IMR-90 (cell line): ENCODE data around the gene C19orf85. TPM values are rescaled to one million over a fixed set of nuclear protein-coding genes. Genes with fewer than 3 reads are reported as not detected.

Source experiments
- ATAC-seq: fragments of 200-7000 bp; cut with Tn5 transposase; 2 replicates; pipeline ENCODE4 v1.9.1; 2020; ENCODE audit warnings: low read depth, mild to moderate bottlenecking, moderate library complexity
- BruUV-seq: library from RNA; stranded (reverse); fragments of 400-500 nt; replicated peaks from 2 replicates; lab custom pipeline; 2021; lab: Mats Ljungman, UMichigan
- CTCF ChIA-PET: fragments of 300-600 bp; formaldehyde crosslinking; extraction: SDS; loops from one replicate; lab custom pipeline; 2021; ENCODE audit warnings: antibody characterized with exemption; lab: Yijun Ruan, JAX
- POLR2A ChIA-PET: fragments of 300-600 bp; sonication (Branson Sonifier 250); formaldehyde crosslinking; loops from one replicate; lab custom pipeline; 2022; ENCODE audit warnings: antibody characterized with exemption; ENCODE audit not compliant: unreplicated experiment; lab: Charles Lee
- DNase-seq: peaks from one replicate; pipeline ENCODE4 v3.0.0; 2013
- H2AFZ ChIP-seq: replicated peaks from 2 replicates; pipeline ENCODE3; 2013; ENCODE audit warnings: low read length, mild to moderate bottlenecking; ENCODE audit not compliant: poor library complexity
- H2AK5ac ChIP-seq: 2 replicates; pipeline ENCODE4 v1.6.1; 2013; ENCODE audit warnings: low read depth, low read length, inconsistent platforms
- H2AK9ac ChIP-seq: replicated peaks from 2 replicates; pipeline ENCODE3; 2013; ENCODE audit warnings: mild to moderate bottlenecking, low read depth, low read length, moderate library complexity; ENCODE audit not compliant: poor library complexity
- H2BK120ac ChIP-seq: 2 replicates; pipeline ENCODE4 v1.6.1; 2013; ENCODE audit warnings: low read depth, low read length, inconsistent platforms
- H2BK15ac ChIP-seq: 3 replicates; pipeline ENCODE4 v1.6.1; 2013; ENCODE audit warnings: low read depth, low read length, inconsistent platforms
- H2BK20ac ChIP-seq: 2 replicates; pipeline ENCODE4 v1.6.1; 2013; ENCODE audit warnings: low read depth, mild to moderate bottlenecking, inconsistent platforms, low read length, moderate library complexity
- H2BK5ac ChIP-seq: 2 replicates; pipeline ENCODE4 v1.6.1; 2013; ENCODE audit warnings: mild to moderate bottlenecking, low read depth, low read length, inconsistent platforms; ENCODE audit not compliant: poor library complexity, severe bottlenecking
- H3K14ac ChIP-seq: replicated peaks from 2 replicates; pipeline ENCODE4 v1.6.1; 2013; ENCODE audit warnings: low read depth, low read length, inconsistent platforms
- H3K18ac ChIP-seq: 2 replicates; pipeline ENCODE4 v1.6.1; 2013; ENCODE audit warnings: low read depth, low read length, control low read depth
- H3K23ac ChIP-seq: 2 replicates; pipeline ENCODE4 v1.6.1; 2013; ENCODE audit warnings: low read depth, low read length, inconsistent platforms
- H3K27ac ChIP-seq: 2 replicates; pipeline ENCODE4 v1.5.1; 2013; ENCODE audit warnings: mild to moderate bottlenecking, control low read depth, low read length; ENCODE audit not compliant: insufficient read depth
- H3K27me3 ChIP-seq: 2 replicates; pipeline ENCODE4 v1.6.1; 2013; ENCODE audit warnings: low read length; ENCODE audit not compliant: control insufficient read depth, insufficient read depth
- H3K36me3 ChIP-seq: 2 replicates; pipeline ENCODE4 v1.6.1; 2013; ENCODE audit warnings: low read length, mixed read lengths; ENCODE audit not compliant: control insufficient read depth, insufficient read depth
- H3K4ac ChIP-seq: 2 replicates; pipeline ENCODE4 v1.6.1; 2013; ENCODE audit warnings: low read depth, low read length, inconsistent platforms
- H3K4me1 ChIP-seq: 2 replicates; pipeline ENCODE4 v1.6.1; 2013; ENCODE audit warnings: low read length, mixed read lengths; ENCODE audit not compliant: control insufficient read depth, insufficient read depth
- H3K4me2 ChIP-seq: 2 replicates; pipeline ENCODE4 v1.6.1; 2013; ENCODE audit warnings: low read depth, mild to moderate bottlenecking, control low read depth, low read length, moderate library complexity
- H3K4me3 ChIP-seq: 2 replicates; pipeline ENCODE4 v1.5.1; 2013; ENCODE audit warnings: low read depth, mild to moderate bottlenecking, control low read depth, low read length, moderate library complexity; ENCODE audit not compliant: insufficient read depth
- H3K56ac ChIP-seq: 2 replicates; pipeline ENCODE4 v1.6.1; 2013; ENCODE audit warnings: low read length, inconsistent platforms; ENCODE audit not compliant: insufficient read depth; ENCODE audit errors: extremely low read depth
- H3K79me1 ChIP-seq, 2 experiments: 2 replicates each; pipeline ENCODE4 v1.6.1; 2013; ENCODE audit warnings: low read length in 2 of 2, inconsistent platforms in 1 of 2, low read depth in 1 of 2
- H3K9ac ChIP-seq: 2 replicates; pipeline ENCODE4 v1.6.1; 2013; ENCODE audit warnings: low read depth, low read length, control low read depth
- H3K9me1 ChIP-seq: 2 replicates; pipeline ENCODE4 v1.6.1; 2013; ENCODE audit warnings: low read length, inconsistent platforms; ENCODE audit not compliant: insufficient read depth
- H3K9me3 ChIP-seq: 2 replicates; pipeline ENCODE4 v1.6.1; 2013; ENCODE audit warnings: low read length; ENCODE audit not compliant: control insufficient read depth, insufficient read depth
- H4K20me1 ChIP-seq: 2 replicates; pipeline ENCODE4 v1.6.1; 2013; ENCODE audit warnings: low read length, inconsistent platforms; ENCODE audit not compliant: insufficient read depth
- H4K5ac ChIP-seq: 2 replicates; pipeline ENCODE4 v1.6.1; 2013; ENCODE audit warnings: mild to moderate bottlenecking, low read depth, low read length, control low read depth
- H4K8ac ChIP-seq, 2 experiments: 2 replicates each; pipeline ENCODE4 v1.6.1; 2013; ENCODE audit warnings: low read depth in 2 of 2, low read length in 2 of 2, control low read depth in 1 of 2, inconsistent platforms in 1 of 2
- H4K91ac ChIP-seq: 2 replicates; pipeline ENCODE4 v1.6.1; 2013; ENCODE audit warnings: low read depth, low read length, inconsistent platforms; ENCODE audit not compliant: insufficient read depth
- BHLHE40 ChIP-seq: fragments of 150-350 bp; IDR thresholded peaks from 2 replicates; pipeline ENCODE4 v1.6.1; 2016; ENCODE audit warnings: mild to moderate bottlenecking, low read depth, low read length
- ELK1 ChIP-seq: fragments of 150-350 bp; IDR thresholded peaks from 2 replicates; pipeline ENCODE4 v1.6.1; 2016; ENCODE audit warnings: low read depth, mild to moderate bottlenecking, low read length, moderate library complexity, borderline replicate concordance
- FOS ChIP-seq: fragments of 150-350 bp; IDR thresholded peaks from 2 replicates; pipeline ENCODE4 v1.6.1; 2016; ENCODE audit warnings: low read depth, low read length
- MAFK ChIP-seq: IDR thresholded peaks from 2 replicates; pipeline ENCODE4 v1.6.1; 2012; ENCODE audit warnings: low read depth, low read length, improper control_type of control experiment
- MAZ ChIP-seq: IDR thresholded peaks from 2 replicates; pipeline ENCODE4 v1.6.1; 2012; ENCODE audit warnings: low read depth, mild to moderate bottlenecking, low read length, improper control_type of control experiment, moderate library complexity, borderline replicate concordance
- NFE2L2 ChIP-seq: fragments of 150-350 bp; IDR thresholded peaks from 2 replicates; pipeline ENCODE4 v1.6.1; 2016; ENCODE audit warnings: low read depth, mild to moderate bottlenecking, low read length
- RAD21 ChIP-seq: IDR thresholded peaks from 2 replicates; pipeline ENCODE4 v1.6.1; 2012; ENCODE audit warnings: low read length, improper control_type of control experiment
- RCOR1 ChIP-seq: IDR thresholded peaks from 2 replicates; pipeline ENCODE4 v1.6.1; 2012; ENCODE audit warnings: mild to moderate bottlenecking, low read length, improper control_type of control experiment; ENCODE audit not compliant: insufficient replicate concordance
- SMC3 ChIP-seq: fragments of 150-350 bp; IDR thresholded peaks from 2 replicates; pipeline ENCODE4 v1.6.1; 2016; ENCODE audit warnings: low read depth, mild to moderate bottlenecking, antibody characterized with exemption, low read length, moderate library complexity
- WGBS, 2 experiments: methylation state at CpG; one replicate each; pipeline versions ENCODE4 v1.1.5 to v1.1.7; 2013; ENCODE audit warnings: missing lambda C conversion rate in 2 of 2; ENCODE audit not compliant: insufficient read length in 1 of 2; ENCODE audit errors: extremely low coverage in 2 of 2; 5-methylcytosine and 5-hydroxymethylcytosine counted together
- dilution Hi-C: fragments of 300-500 bp; cut with HindIII; formaldehyde crosslinking; loops from one replicate; pipeline ENCODE4 v1.14.3; 2018; ENCODE audit warnings: low sequenced_read_pairs; ENCODE audit not compliant: unreplicated experiment
- in situ Hi-C: fragments of 300-500 bp; cut with MboI; formaldehyde crosslinking; loops from 3 replicates; pipeline ENCODE4 v1.14.3; 2019; ENCODE audit warnings: low sequenced_read_pairs, inconsistent platforms, mixed read lengths
- intact Hi-C: fragments of 100-400 bp; cut with micrococcal nuclease; formaldehyde crosslinking; loops from 2 replicates; pipeline ENCODE4 v1.10.0; 2022
- polyA plus RNA-seq, 3 experiments: library from polyadenylated mRNA; depleted of rRNA; stranded (reverse); fragments of >200 nt; gene quantifications; 2 replicates each; pipeline ENCODE4 v1.2.3, GENCODE V29; 2012; ENCODE audit warnings: low replicate concordance in 1 of 3
- total RNA-seq: library from RNA; depleted of rRNA; stranded (reverse); fragments of >200 nt; gene quantifications from 2 replicates; pipeline ENCODE4 v1.2.3, GENCODE V29; 2012
- TF ChIP-seq, protein P1 (sequence below): fragments of 150-350 bp; IDR thresholded peaks from 2 replicates; pipeline ENCODE4 v1.6.1; 2017; ENCODE audit warnings: mild to moderate bottlenecking, antibody characterized with exemption, low read length, low read depth

C19orf85 gene
- total and polyA plus RNA-seq, 2 of the 4 experiments (the other 2 are of a cell fraction), result not detected

- H2BK5ac ChIP-seq, result no peak overlapping the region
- in situ Hi-C loops (no loop called here), intact Hi-C loops (no loop called here), dilution Hi-C loops (no loop called here)
- H3K4me1 ChIP-seq, result no peaks in the 10 kb centered on the region
- peak overlapping the region; percentile 26 for H2AFZ ChIP-seq
- H3K9me3 ChIP-seq, result no peaks in the 10 kb centered on the region
- TF ChIP-seq, protein P1, sequence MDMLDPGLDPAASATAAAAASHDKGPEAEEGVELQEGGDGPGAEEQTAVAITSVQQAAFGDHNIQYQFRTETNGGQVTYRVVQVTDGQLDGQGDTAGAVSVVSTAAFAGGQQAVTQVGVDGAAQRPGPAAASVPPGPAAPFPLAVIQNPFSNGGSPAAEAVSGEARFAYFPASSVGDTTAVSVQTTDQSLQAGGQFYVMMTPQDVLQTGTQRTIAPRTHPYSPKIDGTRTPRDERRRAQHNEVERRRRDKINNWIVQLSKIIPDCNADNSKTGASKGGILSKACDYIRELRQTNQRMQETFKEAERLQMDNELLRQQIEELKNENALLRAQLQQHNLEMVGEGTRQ, result no peak
- TF ChIP-seq FOS, result no peak
- TF ChIP-seq MAZ, result no peak
- TF ChIP-seq RCOR1, result no peak
- TF ChIP-seq RAD21, result no peak
- no peak for TF ChIP-seq MAFK
- TF ChIP-seq BHLHE40, result no peak
- no peak for TF ChIP-seq ELK1
- no peak for TF ChIP-seq NFE2L2
- TF ChIP-seq SMC3, result no peak
- no peak overlapping the region for H3K4ac ChIP-seq
- no peaks in the 10 kb centered on the region; the same call in 1 of the 2 replicates for H3K9me1 ChIP-seq
- H3K36me3 ChIP-seq, result no peaks in the 10 kb centered on the region
- peak overlapping the region; percentile 51; the same call in 1 of the 2 replicates for H3K23ac ChIP-seq
- H2BK120ac ChIP-seq, result no peak overlapping the region
- POLR2A ChIA-PET, result no interaction called here
- no peak overlapping the region for H4K5ac ChIP-seq
- no peaks in the 10 kb centered on the region for H3K79me1 ChIP-seq
- DNase-seq (no peak), ATAC-seq (no peak)
- no peak overlapping the region for H2BK20ac ChIP-seq
- H3K4me3 ChIP-seq, result no peak overlapping the region
- H3K14ac ChIP-seq, result no peak overlapping the region
- H4K8ac ChIP-seq, result no peak overlapping the region
- CTCF ChIA-PET, result no interaction called here
- H4K20me1 ChIP-seq, result no peaks in the 10 kb centered on the region
- H2AK9ac ChIP-seq, result no peak overlapping the region
- BruUV-seq, result no TSS peak
- peaks cover 69% of the 10 kb centered on the region for H3K27me3 ChIP-seq
- H3K9ac ChIP-seq, result no peak overlapping the region
- WGBS, 2 experiments, result 1% methylated on average over 22 of the region's 39 CpGs; no CpG with 5 or more reads in 1 of the 2 experiments
- H3K18ac ChIP-seq, result no peak overlapping the region
- H3K4me2 ChIP-seq, result no peak overlapping the region
- no peak overlapping the region for H2BK15ac ChIP-seq
- H4K91ac ChIP-seq, result no peak overlapping the region
- no peak overlapping the region for H3K27ac ChIP-seq
- no peak overlapping the region for H3K56ac ChIP-seq
- H2AK5ac ChIP-seq, result no peak overlapping the region
Observed at GRCh38 chr19:55441692-55442321, 22.7 kb downstream of the C19orf85 start.
